ENCODE data around the gene LACTB. TPM values are rescaled to one million over a fixed set of nuclear protein-coding genes. Genes with fewer than 3 reads are reported as not detected.

The LACTB gene
- total RNA-seq, 3 donors from 2014 or later (not counting 1 experiment from before 2014, with no cell fraction given) = 17.1 to 29.1 (median 26.4) TPM

- TF ChIP-seq CTCF (IDR thresholded peaks at IDR 0.05) = no peak
- intact Hi-C loops (cut with micrococcal nuclease) = no loop called here
- Histone ChIP-seq H3K27ac (ENCODE audit: low read length) (no peak overlapping the region), H3K27me3 (ENCODE audit: control insufficient read depth, insufficient read depth, low read length) (no peaks in the 10 kb centered on the region), H3K36me3 (ENCODE audit: control insufficient read depth, insufficient read depth, low read length) (peaks cover 14% of the 10 kb centered on the region), H3K9me3 (ENCODE audit: control insufficient read depth, insufficient read depth, low read length) (no peaks in the 10 kb centered on the region), H3K4me1 (ENCODE audit: control insufficient read depth, insufficient read depth, low read length) (no peaks in the 10 kb centered on the region), H3K4me3 (ENCODE audit: low read length) (no peak overlapping the region)
- H3K27me3 Mint-ChIP-seq (ENCODE audit: low read depth in 2 of 2) = no peaks in the 10 kb centered on the region
- no peaks in the 10 kb centered on the region for H3K36me3 Mint-ChIP-seq
- whole genome bisulfite sequencing (ENCODE audit: insufficient coverage) = 86% methylated on average over 1 of the region's 1 CpG
- H3K9me3 Mint-ChIP-seq = no peaks in the 10 kb centered on the region
- no peak for ATAC-seq
- peaks cover 7 to 8% of the 10 kb centered on the region in 2 donors for H3K4me1 Mint-ChIP-seq
- H3K4me3 Mint-ChIP-seq = no peak overlapping the region
- no peak for DNase-seq
- no peak overlapping the region for H3K27ac Mint-ChIP-seq
Measured at GRCh38 chr15:63151665-63152064, 30.0 kb downstream of the LACTB start.

- Mint-ChIP-seq H3K9me3 (no peaks in the 10 kb centered on the region), H3K4me3 (peak overlapping the region; percentile 73), H3K27ac (peak overlapping the region in 1 of 2 donors; percentile 20), H3K27me3 (ENCODE audit: low read depth in 2 of 2) (no peaks in the 10 kb centered on the region), H3K36me3 (no peaks in the 10 kb centered on the region), H3K4me1 (peaks cover 14 to 15% of the 10 kb centered on the region in 2 donors)
- DNase-seq = no peak
- 66% methylated on average over 3 of the region's 3 CpGs for WGBS (ENCODE audit: insufficient coverage)
- no peaks in the 10 kb centered on the region for H3K9me3 ChIP-seq (ENCODE audit: control insufficient read depth, insufficient read depth, low read length)
- TF ChIP-seq CTCF (IDR thresholded peaks at IDR 0.05) = no peak
- ATAC-seq = no peak
- H3K36me3 ChIP-seq (ENCODE audit: control insufficient read depth, insufficient read depth, low read length) = peaks cover 14% of the 10 kb centered on the region
- intact Hi-C loops (cut with micrococcal nuclease) = loop anchor here (5.0 kb wide), 2 partner anchors 33 to 92 kb away; partner anchors contain the start of gene LACTB
- H3K4me1 ChIP-seq (ENCODE audit: control insufficient read depth, insufficient read depth, low read length) = peaks cover 6% of the 10 kb centered on the region
- no peak overlapping the region for H3K4me3 ChIP-seq (ENCODE audit: low read length)
- H3K27me3 ChIP-seq (ENCODE audit: control insufficient read depth, insufficient read depth, low read length) = no peaks in the 10 kb centered on the region
- no peak overlapping the region for H3K27ac ChIP-seq (ENCODE audit: low read length)
Measured at GRCh38 chr15:63155486-63155885, 33.8 kb downstream of the LACTB start.

- Histone ChIP-seq H3K4me3 (ENCODE audit: low read length) (peak overlapping the region; percentile 69), H3K36me3 (ENCODE audit: control insufficient read depth, insufficient read depth, low read length) (peaks cover 14% of the 10 kb centered on the region), H3K4me1 (ENCODE audit: control insufficient read depth, insufficient read depth, low read length) (peaks cover 6% of the 10 kb centered on the region), H3K9me3 (ENCODE audit: control insufficient read depth, insufficient read depth, low read length) (no peaks in the 10 kb centered on the region), H3K27ac (ENCODE audit: low read length) (peak overlapping the region; percentile 80), H3K27me3 (ENCODE audit: control insufficient read depth, insufficient read depth, low read length) (no peaks in the 10 kb centered on the region)
- no peaks in the 10 kb centered on the region for H3K27me3 Mint-ChIP-seq (ENCODE audit: low read depth in 2 of 2)
- H3K27ac Mint-ChIP-seq = peak overlapping the region; percentile 95 to 97
- peaks cover 14 to 15% of the 10 kb centered on the region in 2 donors for H3K4me1 Mint-ChIP-seq
- intact Hi-C loops (cut with micrococcal nuclease) = loop anchor here (2.0 to 5.0 kb wide), 3 partner anchors 34 to 107 kb away; partner anchors contain the start of gene LACTB
- H3K4me3 Mint-ChIP-seq = peak overlapping the region; percentile 99
- WGBS (ENCODE audit: insufficient coverage) = 19% methylated on average over 10 of the region's 10 CpGs
- no peaks in the 10 kb centered on the region for H3K9me3 Mint-ChIP-seq
- DNase-seq (no peak), ATAC-seq (no peak)
- TF ChIP-seq CTCF (IDR thresholded peaks at IDR 0.05) = no peak
- H3K36me3 Mint-ChIP-seq = no peaks in the 10 kb centered on the region
Measured at GRCh38 chr15:63156086-63156710, 34.5 kb downstream of the LACTB start.
